ENCODE results near the gene CYB5R4.
A peak's percentile ranks its signal among the peaks of the same experiment; 100 is the strongest.

Gene CYB5R4

GRCh38 chr6:83859410-83860358 lies at the start of gene CYB5R4:
CYB5R4 (plus strand) TSS chr6:83859689; CDS start chr6:83859783, 94 bp downstream.
- DNase-seq, result peak; percentile 95 to 97

- DNase-seq, result no peak
These were observed 46.9 kb upstream of the CYB5R4 start for GRCh38 chr6:83812595-83812994.

- no peak for DNase-seq
These were observed 43.7 kb upstream of the CYB5R4 start for GRCh38 chr6:83815631-83816272.

GRCh38 chr6:83822629-83823169 lies 36.8 kb upstream of the CYB5R4 start:
- no peak for DNase-seq

GRCh38 chr6:83824388-83824801 lies 35.1 kb upstream of the CYB5R4 start:
- DNase-seq, result no peak

GRCh38 chr6:83824831-83825230 lies 34.7 kb upstream of the CYB5R4 start:
- no peak for DNase-seq

- DNase-seq, result no peak
These were observed 32.4 kb upstream of the CYB5R4 start for GRCh38 chr6:83827050-83827449.

GRCh38 chr6:83838727-83839126 lies 20.8 kb upstream of the CYB5R4 start:
- no peak for DNase-seq

GRCh38 chr6:83844170-83844569 lies 15.3 kb upstream of the CYB5R4 start:
- DNase-seq, result no peak

- no peak for DNase-seq
These were observed 13.2 kb upstream of the CYB5R4 start for GRCh38 chr6:83846291-83846690.

GRCh38 chr6:83847179-83847578 lies 12.3 kb upstream of the CYB5R4 start:
- DNase-seq, result no peak

- no peak for DNase-seq
These were observed 10.4 kb upstream of the CYB5R4 start for GRCh38 chr6:83849127-83849526.

- no peak for DNase-seq
These were observed 9.9 kb upstream of the CYB5R4 start for GRCh38 chr6:83849610-83850009.

GRCh38 chr6:83852528-83853177 lies 6.8 kb upstream of the CYB5R4 start:
- DNase-seq, result no peak

- peak; percentile 27 to 31 for DNase-seq
These were observed 6.1 kb upstream of the CYB5R4 start, which contains the start of gene RIPPLY2 for GRCh38 chr6:83853178-83854000. RIPPLY2 (plus strand) TSS chr6:83853360; CDS start chr6:83853417, 57 bp downstream.

- no peak for DNase-seq
These were observed 5.4 kb upstream of the CYB5R4 start for GRCh38 chr6:83854001-83854501.

- DNase-seq, result no peak
These were observed 4.7 kb upstream of the CYB5R4 start for GRCh38 chr6:83854766-83855165.

GRCh38 chr6:83860359-83860755 lies 868 bp downstream of the CYB5R4 start:
- no peak for DNase-seq

GRCh38 chr6:83860782-83861495 lies 1.4 kb downstream of the CYB5R4 start:
- no peak for DNase-seq

- no peak for DNase-seq
These were observed 3.4 kb downstream of the CYB5R4 start for GRCh38 chr6:83862776-83863471.

- DNase-seq, result no peak
These were observed 7.6 kb downstream of the CYB5R4 start for GRCh38 chr6:83867043-83867442.

Measured in activated T-cell treated with anti-CD3 and anti-CD28 coated beads, Interleukin-2, amount 50 U/mL, for 48 hours (primary cell).